GM21737 (cell line): ENCODE measurements around the gene FAAP20.
"Not testable (repeated sequence)": the region's sequence is repeated elsewhere in the genome, so short reads cannot be mapped to it uniquely, and the experiment has no call there.

Experiments used
- ATAC-seq: cut with Tn5 transposase; IDR thresholded peaks from one replicate; pipeline ENCODE4 v1.9.1; 2021; ENCODE audit warnings: mild to moderate bottlenecking, moderate library complexity; ENCODE audit not compliant: unreplicated experiment

Gene FAAP20

GRCh38 chr1:2163205-2163604, 31.4 kb downstream of the FAAP20 start:
- no peak for ATAC-seq

DNA sequence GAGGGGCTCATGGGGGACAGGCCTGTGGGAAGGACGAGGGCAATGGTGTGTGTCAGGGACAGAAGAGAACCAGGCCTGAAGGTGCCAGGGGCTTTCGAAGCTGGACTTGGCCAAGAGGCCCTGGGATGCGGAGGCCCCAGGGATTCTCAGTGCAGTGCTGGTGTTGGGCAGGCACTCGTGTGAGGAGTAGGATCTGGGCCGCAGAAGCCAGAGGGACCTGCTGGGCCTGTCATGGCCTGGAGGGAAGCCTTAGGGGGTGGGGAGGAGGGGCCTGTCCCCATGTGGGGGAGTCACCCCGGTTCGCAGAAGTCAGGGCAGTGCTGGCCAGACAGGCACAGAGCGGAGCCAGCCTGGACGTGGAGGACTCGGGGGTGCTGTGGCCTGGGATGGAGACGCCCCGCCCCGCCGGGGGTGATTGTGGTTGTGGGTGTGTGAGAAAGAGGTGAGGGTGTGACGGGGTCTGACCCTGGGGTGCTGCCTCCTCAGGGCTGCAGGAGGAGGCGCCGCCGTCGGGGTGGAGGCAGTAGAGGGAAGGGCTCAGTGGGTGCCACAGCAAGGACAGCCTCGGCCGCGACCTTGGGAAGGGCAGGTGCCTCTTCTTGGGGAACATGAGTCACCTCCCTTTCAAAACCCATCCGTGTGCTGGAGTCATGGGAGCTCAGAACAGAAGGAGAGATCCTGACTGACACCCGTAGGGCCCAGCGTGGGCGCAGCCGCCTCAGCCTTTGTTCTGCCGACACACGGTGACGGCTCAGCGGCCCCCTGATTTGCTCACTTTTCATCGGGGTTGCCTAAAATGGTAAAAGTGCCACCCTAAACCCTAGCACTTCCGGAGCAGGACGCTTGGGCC, 33.9 kb downstream of the FAAP20 start:
- ATAC-seq = no peak

GRCh38 chr1:2159124-2159523, 35.4 kb downstream of the FAAP20 start:
- no peak for ATAC-seq

GRCh38 chr1:2158272-2158671, 36.3 kb downstream of the FAAP20 start:
- no peak for ATAC-seq

DNA sequence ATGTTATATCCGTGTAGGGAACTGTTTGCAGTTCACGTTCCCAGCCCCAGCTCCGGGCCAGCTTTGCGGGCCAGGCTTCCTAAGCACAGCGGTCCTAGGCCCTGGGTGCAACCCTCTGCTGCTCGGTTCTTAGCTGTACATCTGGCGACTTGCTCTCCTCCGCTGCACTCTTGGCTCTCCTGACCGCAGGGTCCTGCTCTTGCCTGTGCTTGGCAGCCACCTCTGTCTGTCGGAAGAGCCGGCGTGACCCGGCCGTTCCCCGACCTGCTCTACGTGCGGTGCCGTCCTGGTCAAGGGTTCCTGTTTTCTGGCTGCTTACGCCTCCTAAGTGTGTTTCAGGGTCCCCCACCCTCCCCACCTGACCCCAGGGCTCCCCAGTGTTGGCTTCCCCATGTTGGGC, 36.7 kb downstream of the FAAP20 start:
- no peak for ATAC-seq

GRCh38 chr1:2156866-2157265, 37.7 kb downstream of the FAAP20 start:
- ATAC-seq = no peak

- no peak for ATAC-seq
Observed at GRCh38 chr1:2155788-2156187, 38.8 kb downstream of the FAAP20 start.

DNA sequence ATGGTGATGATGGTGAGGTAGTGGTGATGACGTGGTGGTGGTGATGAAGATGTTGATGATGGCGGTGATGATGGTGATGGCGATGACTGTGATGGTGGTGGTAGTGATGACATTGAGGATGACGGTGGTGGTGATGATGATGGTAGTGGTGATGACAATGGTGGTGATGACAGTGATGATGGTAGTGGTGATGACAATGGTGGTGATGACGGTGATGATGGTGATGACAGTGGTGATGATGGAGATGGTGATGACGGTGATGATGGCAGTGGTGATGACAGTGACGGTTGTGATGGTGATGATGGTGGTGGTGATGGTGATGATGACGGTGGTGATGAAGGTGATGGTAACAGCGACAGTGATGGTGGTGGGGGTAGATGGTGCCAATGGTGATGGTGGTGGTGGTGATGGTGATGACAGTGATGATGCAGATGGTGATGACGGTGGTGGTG, 39.4 kb downstream of the FAAP20 start:
- ATAC-seq = no peak

- ATAC-seq = no peak
Observed at GRCh38 chr1:2154022-2154421, 40.5 kb downstream of the FAAP20 start.

- no peak for ATAC-seq
Observed at GRCh38 chr1:2152954-2153353, 41.6 kb downstream of the FAAP20 start.

DNA sequence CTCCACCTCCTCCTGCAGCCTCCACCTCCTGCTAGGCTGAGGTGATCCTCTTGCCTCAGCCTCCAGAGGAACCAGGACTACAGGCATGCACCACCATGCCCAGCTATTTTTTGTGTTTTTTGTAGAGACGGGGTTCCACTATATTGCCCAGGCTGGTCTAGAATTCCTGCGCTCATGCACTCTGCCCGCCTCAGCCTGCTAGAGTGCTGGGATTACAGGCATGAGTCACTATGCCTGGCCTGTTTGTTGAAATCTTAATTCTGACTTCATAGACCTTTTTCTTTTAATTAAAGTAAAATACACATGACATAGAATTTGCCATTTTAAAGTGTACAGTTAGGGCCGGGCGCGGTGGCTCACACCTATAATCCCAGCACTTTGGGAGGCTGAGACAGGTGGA, 42.7 kb downstream of the FAAP20 start:
- no peak for ATAC-seq

DNA sequence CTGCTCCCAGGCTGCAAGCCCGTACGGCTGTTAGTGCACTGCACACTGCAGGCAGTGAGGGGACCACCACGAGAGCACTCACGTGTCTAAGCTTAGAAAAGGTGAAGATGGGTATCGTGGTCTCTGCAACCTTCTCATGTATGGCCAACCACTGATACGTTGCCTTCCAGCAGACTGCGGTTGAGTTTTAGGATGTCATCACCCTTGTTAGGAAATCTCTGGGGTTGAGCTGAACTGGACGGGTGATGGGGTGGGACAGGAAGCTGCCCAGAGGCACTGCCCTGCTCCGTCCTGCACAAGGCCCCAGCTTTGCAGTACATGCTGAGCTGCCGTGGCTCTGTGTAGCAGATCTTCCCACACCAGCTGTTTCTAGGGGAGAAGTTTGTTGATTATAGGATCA, 43.3 kb downstream of the FAAP20 start:
- no peak for ATAC-seq

GRCh38 chr1:2150801-2151200, 43.8 kb downstream of the FAAP20 start:
- ATAC-seq = no peak

- ATAC-seq = no peak
Observed at GRCh38 chr1:2148691-2149090, 45.9 kb downstream of the FAAP20 start.

DNA sequence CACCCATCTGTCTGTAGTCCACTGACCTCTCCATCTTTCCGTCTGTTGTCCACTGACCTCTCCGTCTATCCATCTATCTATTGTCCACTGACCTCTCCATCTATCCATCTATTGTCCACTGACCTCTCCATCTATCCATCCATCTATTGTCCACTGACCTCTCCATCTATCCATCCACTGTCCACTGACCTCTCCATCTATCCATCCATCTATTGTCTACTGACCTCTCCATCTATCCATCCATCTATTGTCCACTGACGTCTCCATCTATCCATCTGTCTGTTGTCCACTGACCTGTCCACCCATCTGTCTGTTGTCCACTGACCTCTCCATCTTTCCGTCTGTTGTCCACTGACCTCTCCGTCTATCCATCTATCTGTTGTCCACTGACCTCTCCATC, 46.7 kb downstream of the FAAP20 start:
- ATAC-seq = not testable (repeated sequence)

GRCh38 chr1:2146836-2147517, 47.6 kb downstream of the FAAP20 start:
- ATAC-seq = no peak

DNA sequence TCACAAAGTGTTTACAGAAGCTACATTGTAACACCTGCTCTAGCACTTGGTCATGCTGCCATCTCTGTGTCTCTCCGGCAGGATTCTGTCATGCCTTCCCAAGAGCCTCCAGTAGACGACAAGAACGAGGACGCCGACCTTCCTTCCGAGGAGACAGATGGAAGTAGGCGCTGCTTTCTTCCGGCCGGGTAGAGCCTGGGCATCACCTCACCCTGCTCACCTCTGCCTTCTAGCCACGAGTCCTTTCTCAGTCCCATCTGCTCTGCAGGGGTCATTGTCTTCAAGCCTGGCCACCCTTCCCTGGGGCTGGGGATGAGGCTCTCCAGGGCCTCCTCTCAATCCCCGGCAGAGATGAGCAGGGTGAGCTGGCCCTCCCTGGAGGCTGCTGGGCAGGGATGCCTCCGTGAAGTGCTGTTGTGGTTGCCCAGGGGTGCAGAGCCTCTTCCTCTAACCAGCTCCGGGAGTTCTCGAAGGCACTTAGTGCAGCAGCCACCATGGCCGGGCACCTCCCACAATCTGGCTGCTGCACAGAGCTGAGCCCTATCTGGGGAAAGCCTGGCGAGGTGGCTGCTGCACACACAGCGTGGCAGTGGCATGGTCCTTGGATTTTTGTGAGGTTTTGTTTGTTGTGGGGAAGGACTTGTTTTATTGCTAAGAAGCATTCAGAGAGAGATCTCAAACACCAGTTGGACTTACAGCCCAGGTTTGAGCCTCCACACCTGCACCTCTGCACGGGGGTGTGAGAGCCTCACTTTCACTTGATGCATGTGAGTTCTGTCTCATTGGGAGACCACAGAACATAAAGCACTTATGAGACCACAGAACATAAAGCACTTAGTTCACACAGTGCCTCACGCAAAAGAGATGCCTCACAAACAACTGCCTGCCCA, 48.4 kb downstream of the FAAP20 start:
- no peak for ATAC-seq

- ATAC-seq = no peak
Observed at GRCh38 chr1:2144501-2145090, 50.0 kb downstream of the FAAP20 start.

GRCh38 chr1:2143814-2144500, 50.6 kb downstream of the FAAP20 start:
- no peak for ATAC-seq

- no peak for ATAC-seq
Observed at GRCh38 chr1:2141025-2141424, 53.5 kb downstream of the FAAP20 start.
